Measurements from ENCODE around the gene MXRA8.

The MXRA8 gene

GRCh38 chr1:1309251-1310108 is 48.9 kb downstream of the MXRA8 start:
- in situ Hi-C loops (cut with HindIII; ENCODE audit: low sequenced_read_pairs) = no loop called here

GRCh38 chr1:1308756-1309250 is 49.6 kb downstream of the MXRA8 start:
- in situ Hi-C loops (cut with HindIII; ENCODE audit: low sequenced_read_pairs) = no loop called here

GRCh38 chr1:1307923-1308755 is 50.2 kb downstream of the MXRA8 start, which contains the start of the genes ACAP3 and PUSL1:
Gene ACAP3, minus strand, starts transcription at chr1:1307930. Its CDS starts 115 bp downstream, at chr1:1307815.
Gene PUSL1, plus strand, starts transcription at chr1:1308597. Its CDS starts 47 bp downstream, at chr1:1308644.
- in situ Hi-C loops (cut with HindIII; ENCODE audit: low sequenced_read_pairs) = no loop called here

- in situ Hi-C loops (cut with HindIII; ENCODE audit: low sequenced_read_pairs) = no loop called here
These were observed 51.0 kb downstream of the MXRA8 start for GRCh38 chr1:1307261-1307922.

- in situ Hi-C loops (cut with HindIII; ENCODE audit: low sequenced_read_pairs) = no loop called here
These were observed 51.6 kb downstream of the MXRA8 start for GRCh38 chr1:1306661-1307260.

- in situ Hi-C loops (cut with HindIII; ENCODE audit: low sequenced_read_pairs) = no loop called here
These were observed 52.2 kb downstream of the MXRA8 start for GRCh38 chr1:1306070-1306660.

- in situ Hi-C loops (cut with HindIII; ENCODE audit: low sequenced_read_pairs) = no loop called here
These were observed 52.9 kb downstream of the MXRA8 start for GRCh38 chr1:1305300-1306069.

- in situ Hi-C loops (cut with HindIII; ENCODE audit: low sequenced_read_pairs) = no loop called here
These were observed 53.7 kb downstream of the MXRA8 start for GRCh38 chr1:1304331-1305299.

GRCh38 chr1:1303736-1304135 is 54.6 kb downstream of the MXRA8 start:
- in situ Hi-C loops (cut with HindIII; ENCODE audit: low sequenced_read_pairs) = no loop called here

- in situ Hi-C loops (cut with HindIII; ENCODE audit: low sequenced_read_pairs) = no loop called here
These were observed 55.3 kb downstream of the MXRA8 start for GRCh38 chr1:1302951-1303509.

Data from DLD1 (cell line).